PC-9 (cell line): Measurements from ENCODE around the gene RTL1. TPM values are rescaled to one million over a fixed set of nuclear protein-coding genes. Genes with fewer than 3 reads are reported as not detected.

Experiments used
- BruUV-seq: library from RNA; stranded (reverse); fragments of 400-500 nt; replicated peaks from 2 replicates; lab custom pipeline; 2021; lab: Mats Ljungman, UMichigan
- CTCF ChIA-PET: fragments of 300-600 bp; sonication (Branson Sonifier 250); formaldehyde crosslinking; loops from one replicate; lab custom pipeline; 2022; ENCODE audit warnings: antibody characterized with exemption; lab: Charles Lee
- POLR2A ChIA-PET: fragments of 300-600 bp; sonication (Branson Sonifier 250); formaldehyde crosslinking; loops from one replicate; lab custom pipeline; 2022; ENCODE audit warnings: antibody characterized with exemption; ENCODE audit not compliant: unreplicated experiment; lab: Charles Lee
- DNase-seq, 2 experiments: peaks; one replicate each; pipeline versions ENCODE4 v3.0.0 to v3.0.0-alpha.2; 2015 to 2022; ENCODE audit warnings: mixed read lengths in 1 of 2
- H2AFZ ChIP-seq: fragments of 200-600 bp; sonication (generic); 2 replicates; pipeline ENCODE4 v1.8.1; 2017; ENCODE audit warnings: antibody characterized with exemption
- H3F3A ChIP-seq: fragments of 200-600 bp; sonication (generic); 2 replicates; pipeline ENCODE4 v1.8.1; 2017; ENCODE audit warnings: antibody characterized with exemption, mild to moderate bottlenecking, low read depth; ENCODE audit not compliant: insufficient read depth
- H3K27ac ChIP-seq: fragments of 200-600 bp; sonication (generic); 2 replicates; pipeline ENCODE4 v1.6.1; 2016; ENCODE audit warnings: mixed run types
- H3K27me3 ChIP-seq: fragments of 200-600 bp; sonication (generic); 2 replicates; pipeline ENCODE4 v1.6.1; 2016; ENCODE audit warnings: low read depth, mixed run types; ENCODE audit not compliant: insufficient read depth
- H3K36me3 ChIP-seq: fragments of 200-600 bp; sonication (generic); 2 replicates; pipeline ENCODE4 v1.6.1; 2016; ENCODE audit warnings: low read depth, mixed run types
- H3K4me1 ChIP-seq: fragments of 200-600 bp; sonication (generic); replicated peaks from 2 replicates; pipeline ENCODE4 v1.6.1; 2016; ENCODE audit warnings: mixed run types; ENCODE audit not compliant: insufficient read depth
- H3K4me2 ChIP-seq: fragments of 200-600 bp; sonication (generic); 2 replicates; pipeline ENCODE4 v1.6.1; 2017; ENCODE audit warnings: mixed run types
- H3K4me3 ChIP-seq: fragments of 200-600 bp; sonication (generic); 2 replicates; pipeline ENCODE4 v1.6.1; 2016; ENCODE audit warnings: mixed run types
- H3K79me2 ChIP-seq: fragments of 200-600 bp; sonication (generic); 2 replicates; pipeline ENCODE4 v1.6.1; 2017; ENCODE audit warnings: low read depth, mixed run types
- H3K9me2 ChIP-seq: fragments of 200-600 bp; sonication (generic); 2 replicates; pipeline ENCODE4 v1.8.1; 2017; ENCODE audit warnings: mild to moderate bottlenecking; ENCODE audit not compliant: insufficient read depth
- H3K9me3 ChIP-seq: fragments of 200-600 bp; sonication (generic); 2 replicates; pipeline ENCODE4 v1.8.1; 2016; ENCODE audit warnings: low read depth; ENCODE audit not compliant: insufficient read depth
- H4K20me1 ChIP-seq: fragments of 200-600 bp; sonication (generic); 2 replicates; pipeline ENCODE4 v1.8.1; 2017; ENCODE audit not compliant: insufficient read depth
- EZH2 ChIP-seq: fragments of 200-600 bp; sonication (generic); IDR thresholded peaks from 2 replicates; pipeline ENCODE4 v1.8.0; 2017; ENCODE audit warnings: antibody characterized with exemption, low read depth
- intact Hi-C: fragments of 100-400 bp; cut with micrococcal nuclease; formaldehyde crosslinking; loops from one replicate; pipeline ENCODE4 v1.10.0; 2022; ENCODE audit not compliant: unreplicated experiment
- total RNA-seq: library from RNA; stranded (reverse); gene quantifications from 2 replicates; pipeline ENCODE4 v1.2.3, GENCODE V29; 2021
- TF ChIP-seq, protein P1 (sequence below): fragments of 200-600 bp; sonication (generic); conservative IDR thresholded peaks from 2 replicates; pipeline ENCODE4 v1.6.1; 2017; ENCODE audit warnings: mixed run types, antibody characterized with exemption, mild to moderate bottlenecking, moderate library complexity

RTL1 gene
- total RNA-seq, 1 experiment from 2014 or later, result not detected

DNA sequence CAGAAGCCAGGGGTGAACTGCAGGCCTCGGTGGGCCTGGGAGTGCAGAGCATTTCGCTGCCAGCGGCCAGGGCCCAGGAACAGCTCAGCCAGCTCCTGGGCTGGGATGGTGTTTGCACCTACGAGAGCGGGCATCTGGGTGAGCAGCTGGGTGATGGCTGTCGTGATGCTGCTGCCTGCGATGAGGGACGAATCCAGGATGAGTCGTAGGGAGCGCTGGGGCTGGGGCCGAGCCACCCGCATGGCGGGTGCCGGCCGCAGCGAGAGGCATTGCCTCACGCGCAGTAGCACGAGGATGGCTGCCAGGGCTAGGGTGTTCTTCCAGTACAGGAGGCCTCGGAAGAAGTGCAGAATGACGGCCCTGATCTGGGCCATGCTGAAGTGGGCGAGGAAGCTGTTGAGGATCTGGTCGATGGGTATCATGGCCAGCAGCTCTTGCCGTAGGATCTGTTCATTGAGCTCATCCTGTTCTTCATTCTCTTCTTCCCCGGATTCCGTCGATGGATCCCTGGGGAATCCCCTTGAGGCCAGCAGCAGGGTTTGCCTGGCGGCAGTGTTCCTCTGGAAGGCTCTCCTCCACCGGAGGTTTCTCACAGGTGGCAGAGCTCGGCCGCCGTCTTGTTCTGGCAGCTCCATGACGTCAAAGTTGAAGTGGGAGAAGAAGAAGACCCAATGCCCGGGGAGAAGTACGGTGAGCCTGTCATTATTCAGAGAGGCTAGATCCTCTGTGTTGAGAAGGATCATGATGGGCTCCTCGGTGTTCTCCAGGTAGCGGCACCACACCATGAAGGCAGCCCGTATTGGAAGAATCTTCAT, 22.1 kb downstream of the RTL1 start:
- TF ChIP-seq, protein P1, sequence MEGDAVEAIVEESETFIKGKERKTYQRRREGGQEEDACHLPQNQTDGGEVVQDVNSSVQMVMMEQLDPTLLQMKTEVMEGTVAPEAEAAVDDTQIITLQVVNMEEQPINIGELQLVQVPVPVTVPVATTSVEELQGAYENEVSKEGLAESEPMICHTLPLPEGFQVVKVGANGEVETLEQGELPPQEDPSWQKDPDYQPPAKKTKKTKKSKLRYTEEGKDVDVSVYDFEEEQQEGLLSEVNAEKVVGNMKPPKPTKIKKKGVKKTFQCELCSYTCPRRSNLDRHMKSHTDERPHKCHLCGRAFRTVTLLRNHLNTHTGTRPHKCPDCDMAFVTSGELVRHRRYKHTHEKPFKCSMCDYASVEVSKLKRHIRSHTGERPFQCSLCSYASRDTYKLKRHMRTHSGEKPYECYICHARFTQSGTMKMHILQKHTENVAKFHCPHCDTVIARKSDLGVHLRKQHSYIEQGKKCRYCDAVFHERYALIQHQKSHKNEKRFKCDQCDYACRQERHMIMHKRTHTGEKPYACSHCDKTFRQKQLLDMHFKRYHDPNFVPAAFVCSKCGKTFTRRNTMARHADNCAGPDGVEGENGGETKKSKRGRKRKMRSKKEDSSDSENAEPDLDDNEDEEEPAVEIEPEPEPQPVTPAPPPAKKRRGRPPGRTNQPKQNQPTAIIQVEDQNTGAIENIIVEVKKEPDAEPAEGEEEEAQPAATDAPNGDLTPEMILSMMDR, result no peak
- no peak for TF ChIP-seq EZH2
- H4K20me1 ChIP-seq, result no peaks in the 10 kb centered on the region
- H2AFZ ChIP-seq, result no peak overlapping the region
- no peaks in the 10 kb centered on the region for H3K9me2 ChIP-seq
- no peaks in the 10 kb centered on the region for H3K4me1 ChIP-seq
- intact Hi-C loops, result no loop called here
- no peak overlapping the region for H3K4me2 ChIP-seq
- peaks cover 46% of the 10 kb centered on the region for H3K27me3 ChIP-seq
- no peaks in the 10 kb centered on the region for H3K36me3 ChIP-seq
- H3K9me3 ChIP-seq, result no peaks in the 10 kb centered on the region
- CTCF ChIA-PET, result no interaction called here
- no peaks in the 10 kb centered on the region for H3K79me2 ChIP-seq
- H3K27ac ChIP-seq, result no peak overlapping the region
- no peaks in the 10 kb centered on the region for H3F3A ChIP-seq
- POLR2A ChIA-PET, result no interaction called here
- no TSS peak for BruUV-seq
- H3K4me3 ChIP-seq, result no peak overlapping the region
- DNase-seq, result no peak

GRCh38 chr14:100880271-100881101, 23.0 kb downstream of the RTL1 start:
- no peaks in the 10 kb centered on the region for H3K79me2 ChIP-seq
- BruUV-seq, result no TSS peak
- no peaks in the 10 kb centered on the region for H3K9me3 ChIP-seq
- intact Hi-C loops, result no loop called here
- no peak overlapping the region for H2AFZ ChIP-seq
- POLR2A ChIA-PET, result no interaction called here
- H3K36me3 ChIP-seq, result no peaks in the 10 kb centered on the region
- no peaks in the 10 kb centered on the region for H4K20me1 ChIP-seq
- no peaks in the 10 kb centered on the region for H3F3A ChIP-seq
- H3K4me1 ChIP-seq, result no peaks in the 10 kb centered on the region
- no peak overlapping the region for H3K4me2 ChIP-seq
- H3K9me2 ChIP-seq, result no peaks in the 10 kb centered on the region
- CTCF ChIA-PET, result no interaction called here
- no peak for DNase-seq
- peaks cover 37% of the 10 kb centered on the region for H3K27me3 ChIP-seq
- H3K27ac ChIP-seq, result no peak overlapping the region
- TF ChIP-seq, protein P1, result no peak
- no peak overlapping the region for H3K4me3 ChIP-seq

- Histone ChIP-seq H3K4me2 (no peak overlapping the region), H3K4me1 (no peaks in the 10 kb centered on the region), H3F3A (no peaks in the 10 kb centered on the region), H4K20me1 (no peaks in the 10 kb centered on the region), H3K9me3 (no peaks in the 10 kb centered on the region), H2AFZ (no peak overlapping the region), H3K27me3 (peaks cover 32% of the 10 kb centered on the region), H3K9me2 (no peaks in the 10 kb centered on the region), H3K36me3 (no peaks in the 10 kb centered on the region), H3K4me3 (no peak overlapping the region), H3K79me2 (no peaks in the 10 kb centered on the region), H3K27ac (no peak overlapping the region)
- no peak for TF ChIP-seq EZH2
- TF ChIP-seq, protein P1, result no peak
- no TSS peak for BruUV-seq
- POLR2A ChIA-PET, result no interaction called here
- intact Hi-C loops, result no loop called here
- no peak for DNase-seq
- CTCF ChIA-PET, result no interaction called here
Measured at GRCh38 chr14:100879782-100880181, 23.7 kb downstream of the RTL1 start.
